WTC11 (cell line): ENCODE results near the gene CRYZL1. TPM values are rescaled to one million over a fixed set of nuclear protein-coding genes. Genes with fewer than 3 reads are reported as not detected.

Experiments
- ATAC-seq: fragments of 200-7000 bp; cut with Tn5 transposase; 2 replicates; pipeline ENCODE4 v1.10.0; 2021; ENCODE audit warnings: mild to moderate bottlenecking, moderate library complexity
- CTCF ChIA-PET: fragments of 300-600 bp; sonication (Branson Sonifier 250); formaldehyde crosslinking; loops from one replicate; lab custom pipeline; 2021; ENCODE audit warnings: antibody characterized with exemption; lab: Charles Lee
- POLR2A ChIA-PET: fragments of 350-600 bp; sonication (Branson Sonifier 250); formaldehyde crosslinking; loops from one replicate; lab custom pipeline; 2021; ENCODE audit warnings: antibody characterized with exemption; lab: Charles Lee
- DNase-seq: peaks from one replicate; pipeline ENCODE4 v3.0.0; 2021; ENCODE audit warnings: low spot score
- H3K27ac Mint-ChIP-seq: 2 replicates; pipeline ENCODE4 v1.8.0; 2021; ENCODE audit warnings: mixed read lengths
- H3K27me3 Mint-ChIP-seq: 2 replicates; pipeline ENCODE4 v1.8.0; 2021; ENCODE audit warnings: low read depth, mild to moderate bottlenecking, moderate library complexity, mixed read lengths
- H3K36me3 Mint-ChIP-seq: 2 replicates; pipeline ENCODE4 v1.8.0; 2021; ENCODE audit warnings: mixed read lengths
- H3K4me1 Mint-ChIP-seq: 2 replicates; pipeline ENCODE4 v1.8.0; 2022; ENCODE audit warnings: mixed read lengths
- H3K4me3 Mint-ChIP-seq: 2 replicates; pipeline ENCODE4 v1.8.0; 2021; ENCODE audit warnings: mild to moderate bottlenecking, moderate library complexity, mixed read lengths
- H3K9me3 Mint-ChIP-seq: 2 replicates; pipeline ENCODE4 v1.8.0; 2021; ENCODE audit warnings: mixed read lengths
- GABPB1 ChIP-seq: sonication (generic); formaldehyde crosslinking; IDR thresholded peaks from 2 replicates; pipeline ENCODE4 v1.8.1; 2023; ENCODE audit warnings: mild to moderate bottlenecking, missing genetic modification reagents
- GRHL2 ChIP-seq: fragments of 250-450 bp; sonication (Bioruptor Pico); IDR thresholded peaks from 2 replicates; pipeline ENCODE4 v1.8.0; 2022; ENCODE audit warnings: mild to moderate bottlenecking, moderate library complexity; ENCODE audit not compliant: insufficient replicate concordance, severe bottlenecking
- MYBL2 ChIP-seq: sonication (generic); formaldehyde crosslinking; IDR thresholded peaks from 2 replicates; pipeline ENCODE4 v1.8.1; 2023; ENCODE audit warnings: mild to moderate bottlenecking, moderate library complexity, missing genetic modification reagents
- NR1H2 ChIP-seq: sonication (generic); formaldehyde crosslinking; IDR thresholded peaks from 2 replicates; pipeline ENCODE4 v1.9.0; 2021; ENCODE audit warnings: mild to moderate bottlenecking, moderate library complexity, missing genetic modification reagents
- NR3C1 ChIP-seq: sonication (generic); formaldehyde crosslinking; conservative IDR thresholded peaks from 2 replicates; pipeline ENCODE4 v1.8.1; 2023; ENCODE audit warnings: low read depth, mild to moderate bottlenecking, missing genetic modification reagents
- OVOL2 ChIP-seq: fragments of 250-450 bp; sonication (Bioruptor Pico); IDR thresholded peaks from 2 replicates; pipeline ENCODE4 v1.9.0; 2021; ENCODE audit warnings: mild to moderate bottlenecking, borderline replicate concordance
- RORB ChIP-seq: fragments of 250-450 bp; sonication (Bioruptor Pico); IDR thresholded peaks from 2 replicates; pipeline ENCODE4 v1.9.0; 2021; ENCODE audit warnings: mild to moderate bottlenecking
- SMAD3 ChIP-seq: sonication (generic); formaldehyde crosslinking; IDR thresholded peaks from 2 replicates; pipeline ENCODE4 v1.8.0; 2022; ENCODE audit warnings: missing genetic modification reagents, mild to moderate bottlenecking, borderline replicate concordance
- TEAD1 ChIP-seq: sonication (generic); formaldehyde crosslinking; IDR thresholded peaks from 2 replicates; pipeline ENCODE4 v1.8.0; 2022; ENCODE audit warnings: mild to moderate bottlenecking, missing genetic modification reagents
- ZNF138 ChIP-seq: sonication (generic); formaldehyde crosslinking; conservative IDR thresholded peaks from 2 replicates; pipeline ENCODE4 v1.8.1; 2022; ENCODE audit warnings: mild to moderate bottlenecking, moderate library complexity, missing genetic modification reagents
- total RNA-seq: library from RNA; stranded (reverse); gene quantifications from 3 replicates; pipeline ENCODE4 v1.2.3, GENCODE V29; 2021
- TF ChIP-seq, protein P1 (sequence below): sonication (generic); formaldehyde crosslinking; conservative IDR thresholded peaks from 2 replicates; pipeline ENCODE4 v1.8.1; 2023; ENCODE audit warnings: mild to moderate bottlenecking, low read depth, missing genetic modification reagents, moderate library complexity
- TF ChIP-seq, protein P2 (sequence below): sonication (generic); formaldehyde crosslinking; IDR thresholded peaks from 2 replicates; pipeline ENCODE4 v1.8.0; 2023; ENCODE audit warnings: mild to moderate bottlenecking, missing genetic modification reagents
- TF ChIP-seq, protein P3 (sequence below): fragments of 250-450 bp; sonication (Bioruptor Pico); IDR thresholded peaks from 2 replicates; pipeline ENCODE4 v1.9.0; 2021; ENCODE audit warnings: moderate library complexity, mild to moderate bottlenecking, inconsistent platforms, borderline replicate concordance
- TF ChIP-seq, protein P4 (sequence below): sonication (generic); formaldehyde crosslinking; IDR thresholded peaks from 2 replicates; pipeline ENCODE4 v1.8.1; 2022; ENCODE audit warnings: low read depth, missing genetic modification reagents, borderline replicate concordance
- TF ChIP-seq, protein P5 (sequence below): fragments of 250-450 bp; sonication (Bioruptor Pico); IDR thresholded peaks from 2 replicates; pipeline ENCODE4 v1.9.0; 2021; ENCODE audit warnings: mild to moderate bottlenecking, borderline replicate concordance

The CRYZL1 gene
- total RNA-seq, 1 experiment from 2014 or later = 21.9 TPM

DNA sequence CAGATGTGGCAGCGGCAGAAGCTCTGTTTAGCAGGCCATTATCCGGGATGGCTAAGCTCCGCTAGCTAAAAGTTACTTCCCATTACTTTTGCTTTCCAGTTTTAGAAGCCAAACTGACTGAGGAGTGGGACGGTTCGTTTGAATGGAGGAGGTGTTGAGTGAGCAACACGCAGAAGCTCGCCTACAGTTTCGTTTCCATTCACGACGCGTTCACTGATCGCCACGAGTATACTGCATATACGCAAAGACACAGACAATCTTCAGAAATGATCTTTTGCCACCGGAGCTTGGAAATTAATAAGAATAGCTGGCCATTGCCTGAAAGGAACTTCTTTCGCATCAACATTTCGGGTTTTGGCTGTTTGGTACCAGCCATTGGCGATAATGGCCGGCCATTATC, 84.1 kb downstream of the CRYZL1 start (continued):
- TF ChIP-seq, protein P1, sequence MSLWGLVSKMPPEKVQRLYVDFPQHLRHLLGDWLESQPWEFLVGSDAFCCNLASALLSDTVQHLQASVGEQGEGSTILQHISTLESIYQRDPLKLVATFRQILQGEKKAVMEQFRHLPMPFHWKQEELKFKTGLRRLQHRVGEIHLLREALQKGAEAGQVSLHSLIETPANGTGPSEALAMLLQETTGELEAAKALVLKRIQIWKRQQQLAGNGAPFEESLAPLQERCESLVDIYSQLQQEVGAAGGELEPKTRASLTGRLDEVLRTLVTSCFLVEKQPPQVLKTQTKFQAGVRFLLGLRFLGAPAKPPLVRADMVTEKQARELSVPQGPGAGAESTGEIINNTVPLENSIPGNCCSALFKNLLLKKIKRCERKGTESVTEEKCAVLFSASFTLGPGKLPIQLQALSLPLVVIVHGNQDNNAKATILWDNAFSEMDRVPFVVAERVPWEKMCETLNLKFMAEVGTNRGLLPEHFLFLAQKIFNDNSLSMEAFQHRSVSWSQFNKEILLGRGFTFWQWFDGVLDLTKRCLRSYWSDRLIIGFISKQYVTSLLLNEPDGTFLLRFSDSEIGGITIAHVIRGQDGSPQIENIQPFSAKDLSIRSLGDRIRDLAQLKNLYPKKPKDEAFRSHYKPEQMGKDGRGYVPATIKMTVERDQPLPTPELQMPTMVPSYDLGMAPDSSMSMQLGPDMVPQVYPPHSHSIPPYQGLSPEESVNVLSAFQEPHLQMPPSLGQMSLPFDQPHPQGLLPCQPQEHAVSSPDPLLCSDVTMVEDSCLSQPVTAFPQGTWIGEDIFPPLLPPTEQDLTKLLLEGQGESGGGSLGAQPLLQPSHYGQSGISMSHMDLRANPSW = no peak
- TF ChIP-seq RORB (CRISPR knock-in tag) = no peak
- TF ChIP-seq, protein P2, sequence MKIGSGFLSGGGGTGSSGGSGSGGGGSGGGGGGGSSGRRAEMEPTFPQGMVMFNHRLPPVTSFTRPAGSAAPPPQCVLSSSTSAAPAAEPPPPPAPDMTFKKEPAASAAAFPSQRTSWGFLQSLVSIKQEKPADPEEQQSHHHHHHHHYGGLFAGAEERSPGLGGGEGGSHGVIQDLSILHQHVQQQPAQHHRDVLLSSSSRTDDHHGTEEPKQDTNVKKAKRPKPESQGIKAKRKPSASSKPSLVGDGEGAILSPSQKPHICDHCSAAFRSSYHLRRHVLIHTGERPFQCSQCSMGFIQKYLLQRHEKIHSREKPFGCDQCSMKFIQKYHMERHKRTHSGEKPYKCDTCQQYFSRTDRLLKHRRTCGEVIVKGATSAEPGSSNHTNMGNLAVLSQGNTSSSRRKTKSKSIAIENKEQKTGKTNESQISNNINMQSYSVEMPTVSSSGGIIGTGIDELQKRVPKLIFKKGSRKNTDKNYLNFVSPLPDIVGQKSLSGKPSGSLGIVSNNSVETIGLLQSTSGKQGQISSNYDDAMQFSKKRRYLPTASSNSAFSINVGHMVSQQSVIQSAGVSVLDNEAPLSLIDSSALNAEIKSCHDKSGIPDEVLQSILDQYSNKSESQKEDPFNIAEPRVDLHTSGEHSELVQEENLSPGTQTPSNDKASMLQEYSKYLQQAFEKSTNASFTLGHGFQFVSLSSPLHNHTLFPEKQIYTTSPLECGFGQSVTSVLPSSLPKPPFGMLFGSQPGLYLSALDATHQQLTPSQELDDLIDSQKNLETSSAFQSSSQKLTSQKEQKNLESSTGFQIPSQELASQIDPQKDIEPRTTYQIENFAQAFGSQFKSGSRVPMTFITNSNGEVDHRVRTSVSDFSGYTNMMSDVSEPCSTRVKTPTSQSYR (CRISPR knock-in tag) = no peak
- TF ChIP-seq, protein P3, sequence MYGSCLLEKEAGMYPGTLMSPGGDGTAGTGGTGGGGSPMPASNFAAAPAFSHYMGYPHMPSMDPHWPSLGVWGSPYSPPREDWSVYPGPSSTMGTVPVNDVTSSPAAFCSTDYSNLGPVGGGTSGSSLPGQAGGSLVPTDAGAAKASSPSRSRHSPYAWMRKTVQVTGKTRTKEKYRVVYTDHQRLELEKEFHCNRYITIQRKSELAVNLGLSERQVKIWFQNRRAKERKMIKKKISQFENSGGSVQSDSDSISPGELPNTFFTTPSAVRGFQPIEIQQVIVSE = no peak

DNA sequence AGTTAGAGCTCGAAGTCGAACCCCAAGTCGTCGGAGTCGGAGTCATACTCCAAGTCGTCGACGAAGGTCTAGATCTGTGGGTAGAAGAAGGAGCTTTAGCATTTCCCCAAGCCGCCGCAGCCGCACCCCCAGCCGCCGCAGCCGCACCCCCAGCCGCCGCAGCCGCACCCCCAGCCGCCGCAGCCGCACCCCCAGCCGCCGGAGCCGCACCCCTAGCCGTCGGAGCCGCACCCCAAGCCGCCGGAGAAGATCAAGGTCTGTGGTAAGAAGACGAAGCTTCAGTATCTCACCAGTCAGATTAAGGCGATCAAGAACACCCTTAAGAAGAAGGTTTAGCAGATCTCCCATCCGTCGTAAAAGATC, 86.6 kb downstream of the CRYZL1 start:
- Mint-ChIP-seq H3K36me3 (peaks cover 95% of the 10 kb centered on the region), H3K9me3 (no peaks in the 10 kb centered on the region; the same call in 1 of the 2 replicates), H3K27ac (peak overlapping the region; percentile 65; the same call in 1 of the 2 replicates), H3K27me3 (no peaks in the 10 kb centered on the region), H3K4me1 (no peaks in the 10 kb centered on the region), H3K4me3 (no peak overlapping the region)
- DNase-seq (no peak), ATAC-seq (no peak)
- CTCF ChIA-PET = no interaction called here
- POLR2A ChIA-PET = no interaction called here
- TF ChIP-seq NR3C1 (CRISPR knock-in tag) (no peak), NR1H2 (CRISPR knock-in tag) (no peak), SMAD3 (CRISPR knock-in tag) (no peak), TEAD1 (CRISPR knock-in tag) (no peak), OVOL2 (CRISPR knock-in tag) (no peak), GRHL2 (no peak), MYBL2 (CRISPR knock-in tag) (no peak), ZNF138 (CRISPR knock-in tag) (no peak), GABPB1 (no peak)
- TF ChIP-seq, protein P4, sequence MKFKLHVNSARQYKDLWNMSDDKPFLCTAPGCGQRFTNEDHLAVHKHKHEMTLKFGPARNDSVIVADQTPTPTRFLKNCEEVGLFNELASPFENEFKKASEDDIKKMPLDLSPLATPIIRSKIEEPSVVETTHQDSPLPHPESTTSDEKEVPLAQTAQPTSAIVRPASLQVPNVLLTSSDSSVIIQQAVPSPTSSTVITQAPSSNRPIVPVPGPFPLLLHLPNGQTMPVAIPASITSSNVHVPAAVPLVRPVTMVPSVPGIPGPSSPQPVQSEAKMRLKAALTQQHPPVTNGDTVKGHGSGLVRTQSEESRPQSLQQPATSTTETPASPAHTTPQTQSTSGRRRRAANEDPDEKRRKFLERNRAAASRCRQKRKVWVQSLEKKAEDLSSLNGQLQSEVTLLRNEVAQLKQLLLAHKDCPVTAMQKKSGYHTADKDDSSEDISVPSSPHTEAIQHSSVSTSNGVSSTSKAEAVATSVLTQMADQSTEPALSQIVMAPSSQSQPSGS (CRISPR knock-in tag) = no peak
- TF ChIP-seq, protein P5, sequence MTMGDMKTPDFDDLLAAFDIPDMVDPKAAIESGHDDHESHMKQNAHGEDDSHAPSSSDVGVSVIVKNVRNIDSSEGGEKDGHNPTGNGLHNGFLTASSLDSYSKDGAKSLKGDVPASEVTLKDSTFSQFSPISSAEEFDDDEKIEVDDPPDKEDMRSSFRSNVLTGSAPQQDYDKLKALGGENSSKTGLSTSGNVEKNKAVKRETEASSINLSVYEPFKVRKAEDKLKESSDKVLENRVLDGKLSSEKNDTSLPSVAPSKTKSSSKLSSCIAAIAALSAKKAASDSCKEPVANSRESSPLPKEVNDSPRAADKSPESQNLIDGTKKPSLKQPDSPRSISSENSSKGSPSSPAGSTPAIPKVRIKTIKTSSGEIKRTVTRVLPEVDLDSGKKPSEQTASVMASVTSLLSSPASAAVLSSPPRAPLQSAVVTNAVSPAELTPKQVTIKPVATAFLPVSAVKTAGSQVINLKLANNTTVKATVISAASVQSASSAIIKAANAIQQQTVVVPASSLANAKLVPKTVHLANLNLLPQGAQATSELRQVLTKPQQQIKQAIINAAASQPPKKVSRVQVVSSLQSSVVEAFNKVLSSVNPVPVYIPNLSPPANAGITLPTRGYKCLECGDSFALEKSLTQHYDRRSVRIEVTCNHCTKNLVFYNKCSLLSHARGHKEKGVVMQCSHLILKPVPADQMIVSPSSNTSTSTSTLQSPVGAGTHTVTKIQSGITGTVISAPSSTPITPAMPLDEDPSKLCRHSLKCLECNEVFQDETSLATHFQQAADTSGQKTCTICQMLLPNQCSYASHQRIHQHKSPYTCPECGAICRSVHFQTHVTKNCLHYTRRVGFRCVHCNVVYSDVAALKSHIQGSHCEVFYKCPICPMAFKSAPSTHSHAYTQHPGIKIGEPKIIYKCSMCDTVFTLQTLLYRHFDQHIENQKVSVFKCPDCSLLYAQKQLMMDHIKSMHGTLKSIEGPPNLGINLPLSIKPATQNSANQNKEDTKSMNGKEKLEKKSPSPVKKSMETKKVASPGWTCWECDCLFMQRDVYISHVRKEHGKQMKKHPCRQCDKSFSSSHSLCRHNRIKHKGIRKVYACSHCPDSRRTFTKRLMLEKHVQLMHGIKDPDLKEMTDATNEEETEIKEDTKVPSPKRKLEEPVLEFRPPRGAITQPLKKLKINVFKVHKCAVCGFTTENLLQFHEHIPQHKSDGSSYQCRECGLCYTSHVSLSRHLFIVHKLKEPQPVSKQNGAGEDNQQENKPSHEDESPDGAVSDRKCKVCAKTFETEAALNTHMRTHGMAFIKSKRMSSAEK (CRISPR knock-in tag) = no peak
- TF ChIP-seq, protein P1 = no peak
